IPS-15b (cell line): ENCODE data around the gene AMHR2.
"Not testable (repeated sequence)": the region's sequence is repeated elsewhere in the genome, so short reads cannot be mapped to it uniquely, and the experiment has no call there.

Source experiments
- H3K27me3 ChIP-seq: one replicate; pipeline ENCODE4 v1.6.1; 2013; ENCODE audit warnings: low read length; ENCODE audit not compliant: control insufficient read depth, insufficient read depth
- H3K36me3 ChIP-seq: one replicate; pipeline ENCODE4 v1.6.1; 2013; ENCODE audit warnings: low read length; ENCODE audit not compliant: control insufficient read depth, insufficient read depth
- H3K4me1 ChIP-seq: one replicate; pipeline ENCODE4 v1.6.1; 2013; ENCODE audit warnings: mild to moderate bottlenecking, low read length; ENCODE audit not compliant: control insufficient read depth, insufficient read depth
- H3K4me3 ChIP-seq: one replicate; pipeline ENCODE4 v1.5.1; 2013; ENCODE audit warnings: low read depth, low read length
- H3K9ac ChIP-seq: one replicate; pipeline ENCODE4 v1.6.1; 2013; ENCODE audit warnings: low read depth, mild to moderate bottlenecking, low read length
- H3K9me3 ChIP-seq: one replicate; pipeline ENCODE4 v1.6.1; 2013; ENCODE audit warnings: mild to moderate bottlenecking, low read length; ENCODE audit not compliant: control insufficient read depth, insufficient read depth

The AMHR2 gene

GRCh38 chr12:53386381-53386780 lies 37.3 kb upstream of the AMHR2 start:
- peaks cover 21% of the 10 kb centered on the region for H3K36me3 ChIP-seq
- not testable (repeated sequence) for H3K9ac ChIP-seq, H3K4me3 ChIP-seq, H3K27me3 ChIP-seq, H3K9me3 ChIP-seq
- H3K4me1 ChIP-seq: peaks cover 12% of the 10 kb centered on the region

- H3K9me3 ChIP-seq: no peaks in the 10 kb centered on the region
- H3K27me3 ChIP-seq: no peaks in the 10 kb centered on the region
- no peak overlapping the region for H3K9ac ChIP-seq
- H3K4me3 ChIP-seq: no peak overlapping the region
- no peaks in the 10 kb centered on the region for H3K4me1 ChIP-seq
- peaks cover 2% of the 10 kb centered on the region for H3K36me3 ChIP-seq
These were observed 34.7 kb upstream of the AMHR2 start for GRCh38 chr12:53388932-53389331.

- H3K36me3 ChIP-seq: no peaks in the 10 kb centered on the region
- no peaks in the 10 kb centered on the region for H3K4me1 ChIP-seq
- H3K9me3 ChIP-seq: no peaks in the 10 kb centered on the region
- no peaks in the 10 kb centered on the region for H3K27me3 ChIP-seq
- no peak overlapping the region for H3K4me3 ChIP-seq
- no peak overlapping the region for H3K9ac ChIP-seq
These were observed 34.0 kb upstream of the AMHR2 start for GRCh38 chr12:53389702-53390101.

- Histone ChIP-seq H3K9me3 (no peaks in the 10 kb centered on the region), H3K27me3 (no peaks in the 10 kb centered on the region), H3K4me1 (no peaks in the 10 kb centered on the region), H3K9ac (no peak overlapping the region), H3K36me3 (no peaks in the 10 kb centered on the region), H3K4me3 (no peak overlapping the region)
These were observed 31.9 kb upstream of the AMHR2 start for GRCh38 chr12:53391724-53392123.

GRCh38 chr12:53399896-53400295 lies 23.8 kb upstream of the AMHR2 start:
- H3K27me3 ChIP-seq: no peaks in the 10 kb centered on the region
- no peaks in the 10 kb centered on the region for H3K4me1 ChIP-seq
- H3K9ac ChIP-seq: no peak overlapping the region
- H3K36me3 ChIP-seq: no peaks in the 10 kb centered on the region
- H3K4me3 ChIP-seq: no peak overlapping the region
- no peaks in the 10 kb centered on the region for H3K9me3 ChIP-seq

- H3K4me3 ChIP-seq, H3K4me1 ChIP-seq, H3K9me3 ChIP-seq, H3K36me3 ChIP-seq, H3K27me3 ChIP-seq, H3K9ac ChIP-seq: not testable (repeated sequence)
These were observed 21.3 kb upstream of the AMHR2 start for GRCh38 chr12:53402351-53402750.

GRCh38 chr12:53402871-53403270 lies 20.8 kb upstream of the AMHR2 start:
- no peak overlapping the region for H3K9ac ChIP-seq

GRCh38 chr12:53410951-53411350 lies 12.7 kb upstream of the AMHR2 start:
- H3K36me3 ChIP-seq: peaks cover 20% of the 10 kb centered on the region
- H3K9ac ChIP-seq: no peak overlapping the region
- H3K4me1 ChIP-seq: peaks cover 12% of the 10 kb centered on the region
- no peaks in the 10 kb centered on the region for H3K27me3 ChIP-seq
- H3K4me3 ChIP-seq: no peak overlapping the region
- no peaks in the 10 kb centered on the region for H3K9me3 ChIP-seq

More at GRCh38 chr12:53402871-53403270, 20.8 kb upstream of the AMHR2 start:
- peaks cover 3% of the 10 kb centered on the region for H3K36me3 ChIP-seq
- no peaks in the 10 kb centered on the region for H3K4me1 ChIP-seq
- no peaks in the 10 kb centered on the region for H3K27me3 ChIP-seq
- no peak overlapping the region for H3K4me3 ChIP-seq
- no peaks in the 10 kb centered on the region for H3K9me3 ChIP-seq

GRCh38 chr12:53413485-53414204 lies 10.0 kb upstream of the AMHR2 start:
- Histone ChIP-seq H3K4me1 (peaks cover 17% of the 10 kb centered on the region), H3K36me3 (peaks cover 17% of the 10 kb centered on the region), H3K9ac (no peak overlapping the region)

GRCh38 chr12:53414756-53415417 lies 8.8 kb upstream of the AMHR2 start:
- Histone ChIP-seq H3K9me3 (no peaks in the 10 kb centered on the region), H3K4me3 (no peak overlapping the region), H3K9ac (peak overlapping the region; percentile 20), H3K27me3 (no peaks in the 10 kb centered on the region), H3K4me1 (peaks cover 17% of the 10 kb centered on the region), H3K36me3 (peaks cover 10% of the 10 kb centered on the region)

More at GRCh38 chr12:53413485-53414204, 10.0 kb upstream of the AMHR2 start:
- H3K9me3 ChIP-seq: no peaks in the 10 kb centered on the region
- no peak overlapping the region for H3K4me3 ChIP-seq
- no peaks in the 10 kb centered on the region for H3K27me3 ChIP-seq

GRCh38 chr12:53415752-53416389 lies 7.8 kb upstream of the AMHR2 start:
- not testable (repeated sequence) for H3K9me3 ChIP-seq, H3K27me3 ChIP-seq, H3K36me3 ChIP-seq, H3K9ac ChIP-seq, H3K4me3 ChIP-seq
- peaks cover 17% of the 10 kb centered on the region for H3K4me1 ChIP-seq

GRCh38 chr12:53417291-53417816 lies 6.3 kb upstream of the AMHR2 start:
- H3K4me1 ChIP-seq: peaks cover 17% of the 10 kb centered on the region
- not testable (repeated sequence) for H3K9ac ChIP-seq, H3K4me3 ChIP-seq, H3K27me3 ChIP-seq, H3K9me3 ChIP-seq, H3K36me3 ChIP-seq
